ENCODE data around the gene DMWD. TPM values are rescaled to one million over a fixed set of nuclear protein-coding genes. Genes with fewer than 3 reads are reported as not detected.

The DMWD gene
- total and polyA plus RNA-seq, 2 of the 13 experiments (the other 11 are each of a cell fraction or from before 2014, with no cell fraction given): 10.3 to 14.9 TPM

GRCh38 chr19:45815481-45816216 is 23.0 kb upstream of the DMWD start:
- no peak for DNase-seq (ENCODE audit: low spot score)
- no peak overlapping the region for H3K9ac ChIP-seq (ENCODE audit: insufficient read depth, low read depth, low read length)
- H3K4me2 ChIP-seq (ENCODE audit: low read depth, low read length): no peak overlapping the region
- no peaks in the 10 kb centered on the region for H3K4me1 ChIP-seq (ENCODE audit: insufficient read depth, low read length)
- peaks cover 5 to 6% of the 10 kb centered on the region in 2 experiments for H3K36me3 ChIP-seq (replicated peaks in 1 of 2; ENCODE audit: control insufficient read depth in 1 of 2, insufficient read depth in 2 of 2, low read length in 2 of 2)
- no peak for ATAC-seq
- no peaks in the 10 kb centered on the region for H4K20me1 ChIP-seq (ENCODE audit: insufficient read depth, low read length)
- no peaks in the 10 kb centered on the region for H3K9me3 ChIP-seq (ENCODE audit: low read length)
- H3K27ac ChIP-seq (ENCODE audit: extremely low read length, insufficient read depth, low read length): no peak overlapping the region
- no peak overlapping the region for H2AFZ ChIP-seq (ENCODE audit: low read length)
- no TSS peak for BruUV-seq (replicated peaks)
- no peaks in the 10 kb centered on the region for H3K27me3 ChIP-seq (ENCODE audit: control insufficient read depth in 1 of 2, insufficient read depth in 2 of 2, low read length in 2 of 2)
- no peak for FAIRE-seq
- no peak overlapping the region for H3K4me3 ChIP-seq (replicated peaks in 1 of 3; ENCODE audit: insufficient read depth in 1 of 3, low read depth in 2 of 3, low read length in 3 of 3)
- CTCF ChIA-PET (ENCODE audit: low intra/inter-chr PET ratio, low total read pairs): interaction anchor here (2.6 kb wide), 1 partner anchor 69 kb away, joined by 50 read pairs; the partner anchor contains the start of gene IRF2BP1
- intact Hi-C loops (cut with micrococcal nuclease; ENCODE audit: unreplicated experiment): loop anchor here (5.0 kb wide), 2 partner anchors 197 to 262 kb away; no protein-coding TSS in a partner anchor
- no peaks in the 10 kb centered on the region for H3K79me2 ChIP-seq (ENCODE audit: insufficient read depth, low read length)
- POLR2A ChIA-PET: no interaction called here
- peak; percentile 26 for TF ChIP-seq RBM22 (optimal IDR thresholded peaks at IDR 0.05; ENCODE audit: low read length)
- TF ChIP-seq SNAPC4 (CRISPR knock-in tag; IDR thresholded peaks at IDR 0.05): no peak
- in situ Hi-C loops (cut with HindIII; ENCODE audit: extremely low pct_ligation_motif_present, low pct_unique_long_range_greater_than_20kb): loop anchor here (10.0 kb wide), 1 partner anchor 199 kb away; no protein-coding TSS in a partner anchor
- 96% methylated on average over 40 of the region's 44 CpGs for WGBS (ENCODE audit: low lambda C conversion rate)
